K562 treated with DMSO at 1 percent for 48 hours (cell line): ENCODE measurements around the gene DESI2. TPM values are rescaled to one million over a fixed set of nuclear protein-coding genes. Genes with fewer than 3 reads are reported as not detected.

ENCODE experiments used
- total RNA-seq: library from RNA; unstranded; fragments of 300-600 nt; gene quantifications from 2 replicates; pipeline ENCODE4 v1.2.3, GENCODE V29; 2022; ENCODE audit warnings: low replicate concordance; ENCODE audit errors: extremely low read depth

Gene DESI2
- not detected in 2 replicates for total RNA-seq

DNA sequence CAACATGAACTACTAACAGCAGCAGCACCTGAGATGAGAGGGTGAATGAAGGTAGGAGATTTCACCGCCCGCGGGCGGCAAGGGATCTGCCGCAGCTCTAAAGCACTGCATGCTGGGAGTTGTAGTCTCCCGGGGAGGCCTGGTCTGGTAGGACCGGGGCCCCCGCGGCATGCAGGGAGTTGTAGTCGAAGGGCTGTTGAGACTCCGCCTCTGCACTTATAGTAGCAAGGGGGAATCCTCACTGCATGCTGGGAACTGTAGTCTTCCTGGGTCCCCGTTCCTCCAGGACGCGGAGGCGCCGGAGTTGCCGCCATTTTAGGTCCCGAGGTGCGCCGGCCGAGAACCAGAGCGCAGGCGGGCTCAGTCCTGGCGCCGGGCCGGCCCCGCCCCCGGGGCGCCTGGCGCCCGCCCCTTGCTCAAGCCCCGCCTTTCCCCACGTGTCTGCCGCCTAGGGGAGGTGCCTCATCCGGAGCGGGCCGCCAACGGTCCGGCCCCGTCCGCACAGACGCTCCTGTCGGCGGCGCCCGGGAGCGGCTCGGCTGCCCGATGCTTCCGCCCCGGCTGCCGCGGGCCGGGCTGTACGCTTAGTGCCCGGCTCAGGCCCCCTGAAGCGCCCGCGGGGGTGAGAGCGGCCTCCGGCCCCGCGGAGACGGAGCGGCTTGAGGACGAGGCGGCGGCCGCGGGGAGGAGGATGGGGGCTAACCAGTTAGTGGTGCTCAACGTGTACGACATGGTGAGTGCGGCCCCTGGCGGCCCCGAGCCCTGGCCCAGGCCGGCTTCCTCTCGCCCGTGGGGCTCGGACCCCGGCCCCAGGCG is at the start of gene DESI2:
TSS of gene DESI2 (plus strand) at position 504 of the 816 bp plus-strand sequence. CDS start at position 692, 188 bp downstream.

Other genes starting within 250 kb of the DESI2 start
- not detected in 2 replicates for gene ADSS2, start 201.2 kb upstream of the DESI2 start, total RNA-seq
- gene CATSPERE, start 191.9 kb upstream of the DESI2 start, total RNA-seq = not detected in 2 replicates
- not detected in 2 replicates for gene COX20, start 182.5 kb downstream of the DESI2 start, total RNA-seq
- not detected in 2 replicates for gene HNRNPU, start 211.4 kb downstream of the DESI2 start, total RNA-seq